ENCODE data around the gene STAMBP. TPM values are rescaled to one million over a fixed set of nuclear protein-coding genes. Genes with fewer than 3 reads are reported as not detected.

The STAMBP gene
- polyA plus RNA-seq, 1 donor (not counting 4 experiments of a cell fraction or from before 2014, with no cell fraction given) = 95.4 TPM

DNA sequence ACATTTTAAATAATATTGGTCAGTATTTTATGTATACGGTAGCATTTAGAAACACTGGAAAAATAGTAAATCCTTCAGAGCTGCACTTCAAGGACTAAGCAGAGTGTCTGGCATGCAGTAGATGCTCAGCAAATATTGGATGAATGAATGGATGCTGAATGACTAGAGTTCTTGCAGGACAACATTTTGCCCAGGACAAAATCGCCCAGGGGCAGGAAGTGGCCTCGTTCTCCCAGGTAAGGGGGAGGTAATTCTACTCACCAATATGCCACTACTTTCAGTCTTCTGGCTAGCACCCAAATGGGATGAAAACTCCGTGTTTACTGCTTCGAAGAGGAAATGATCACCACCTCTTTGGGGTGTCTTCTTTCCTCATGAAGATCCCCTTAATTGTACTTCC lies 93.9 kb downstream of the STAMBP start:
- DNase-seq (ENCODE audit: low read depth, low spot score) (no peak), FAIRE-seq (no peak)
- Histone ChIP-seq H3K36me3 (ENCODE audit: control insufficient read depth in 2 of 2, extremely low read depth in 1 of 2, insufficient read depth in 2 of 2, low read length in 2 of 2) (no peaks in the 10 kb centered on the region), H3K9ac (ENCODE audit: control insufficient read depth, extremely low read depth, insufficient read depth, low read length) (no peak overlapping the region), H3K9me1 (ENCODE audit: control insufficient read depth, extremely low read depth, insufficient read depth, low read length) (no peaks in the 10 kb centered on the region), H3K27ac (ENCODE audit: control insufficient read depth, insufficient read depth, low read length) (no peak overlapping the region), H3K4me1 (ENCODE audit: control insufficient read depth, extremely low read depth, insufficient read depth, low read length) (peaks cover 14% of the 10 kb centered on the region), H4K20me1 (ENCODE audit: control insufficient read depth, extremely low read depth, insufficient read depth, low read length) (no peaks in the 10 kb centered on the region), H3K4me2 (ENCODE audit: control insufficient read depth, extremely low read depth, insufficient read depth, low read depth, low read length) (peak overlapping the region; percentile 25), H2AFZ (ENCODE audit: control insufficient read depth, low read length) (peak overlapping the region; percentile 25), H3K27me3 (ENCODE audit: control insufficient read depth, extremely low read depth, insufficient read depth, low read length) (no peaks in the 10 kb centered on the region), H3K4me3 (ENCODE audit: control insufficient read depth in 2 of 3, extremely low read depth in 1 of 3, insufficient read depth in 2 of 3, low read depth in 1 of 3, low read length in 3 of 3) (no peak overlapping the region), H3K9me3 (ENCODE audit: control insufficient read depth, low read depth, low read length) (no peaks in the 10 kb centered on the region), H3K79me2 (ENCODE audit: control insufficient read depth, insufficient read depth, low read length) (peaks cover 10% of the 10 kb centered on the region)
- no peak for TF ChIP-seq EZH2 (IDR thresholded peaks at IDR 0.05; ENCODE audit: low read length)
- TF ChIP-seq, protein P1, sequence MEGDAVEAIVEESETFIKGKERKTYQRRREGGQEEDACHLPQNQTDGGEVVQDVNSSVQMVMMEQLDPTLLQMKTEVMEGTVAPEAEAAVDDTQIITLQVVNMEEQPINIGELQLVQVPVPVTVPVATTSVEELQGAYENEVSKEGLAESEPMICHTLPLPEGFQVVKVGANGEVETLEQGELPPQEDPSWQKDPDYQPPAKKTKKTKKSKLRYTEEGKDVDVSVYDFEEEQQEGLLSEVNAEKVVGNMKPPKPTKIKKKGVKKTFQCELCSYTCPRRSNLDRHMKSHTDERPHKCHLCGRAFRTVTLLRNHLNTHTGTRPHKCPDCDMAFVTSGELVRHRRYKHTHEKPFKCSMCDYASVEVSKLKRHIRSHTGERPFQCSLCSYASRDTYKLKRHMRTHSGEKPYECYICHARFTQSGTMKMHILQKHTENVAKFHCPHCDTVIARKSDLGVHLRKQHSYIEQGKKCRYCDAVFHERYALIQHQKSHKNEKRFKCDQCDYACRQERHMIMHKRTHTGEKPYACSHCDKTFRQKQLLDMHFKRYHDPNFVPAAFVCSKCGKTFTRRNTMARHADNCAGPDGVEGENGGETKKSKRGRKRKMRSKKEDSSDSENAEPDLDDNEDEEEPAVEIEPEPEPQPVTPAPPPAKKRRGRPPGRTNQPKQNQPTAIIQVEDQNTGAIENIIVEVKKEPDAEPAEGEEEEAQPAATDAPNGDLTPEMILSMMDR (optimal IDR thresholded peaks at IDR 0.05 in 1 of 3, IDR thresholded peaks at IDR 0.05 in 1 of 3, conservative IDR thresholded peaks at IDR 0.05 in 1 of 3; ENCODE audit: extremely low read depth in 1 of 3, insufficient read depth in 2 of 3, low read length in 3 of 3) = no peak
- dilution Hi-C loops (cut with MboI; ENCODE audit: extremely low pct_ligation_motif_present, low sequenced_read_pairs) = no loop called here

Other genes with a start within 250 kb of the STAMBP start
- gene NAT8, start 186.5 kb upstream of the STAMBP start, polyA plus RNA-seq = not detected in 3 replicates
- gene TPRKB, start 91.6 kb upstream of the STAMBP start, polyA plus RNA-seq = 28.0 to 58.4 TPM (median 32.3 TPM) in 3 replicates
- gene DUSP11, start 48.9 kb upstream of the STAMBP start, polyA plus RNA-seq = 65.6 to 83.7 TPM (median 69.1 TPM) in 3 replicates
- gene C2orf78, start 44.8 kb upstream of the STAMBP start, polyA plus RNA-seq = not detected in 3 replicates
- gene ACTG2, start 64.0 kb downstream of the STAMBP start, polyA plus RNA-seq = 0.12 to 0.18 TPM in 2 of 3 replicates, not detected in the other
- gene DGUOK, start 97.9 kb downstream of the STAMBP start, polyA plus RNA-seq = 76.4 to 106 TPM (median 102 TPM) in 3 replicates
- 1.8 to 3.2 TPM (median 2.9 TPM) in 3 replicates for gene TET3, start 155.9 kb downstream of the STAMBP start, polyA plus RNA-seq